Measurements from ENCODE around the gene MRPL11.
"Not testable (repeated sequence)": the region's sequence is repeated elsewhere in the genome, so short reads cannot be mapped to it uniquely, and the experiment has no call there.

MRPL11 gene

DNA sequence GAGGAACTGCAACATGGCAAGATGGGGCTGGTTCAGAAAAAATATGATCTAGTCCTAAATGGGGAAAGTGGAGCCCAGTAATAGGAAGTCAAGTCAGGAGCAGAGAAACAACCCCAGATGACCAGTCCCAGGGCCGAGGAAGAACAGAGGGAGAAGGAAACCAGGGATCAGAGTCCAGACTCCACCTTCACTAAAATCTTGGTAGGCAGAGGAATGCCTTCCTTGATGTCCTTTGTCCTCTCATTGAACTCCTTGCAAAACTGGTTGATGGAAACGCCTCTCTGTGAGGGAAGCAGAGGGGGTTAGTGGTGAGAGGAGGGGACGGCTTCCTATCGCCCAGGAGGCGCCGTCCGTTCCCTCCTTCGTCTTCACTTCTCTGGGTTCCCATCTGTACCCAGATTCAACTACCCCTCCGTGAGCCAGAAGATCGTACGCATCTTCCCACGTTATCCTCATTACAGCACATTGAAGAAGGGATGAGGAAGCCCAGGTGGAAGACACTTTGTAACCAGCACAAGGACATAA, 607 bp downstream of the MRPL11 start:
- DNase-seq (ENCODE audit: low spot score): no peak
- TF ChIP-seq CTCF (conservative IDR thresholded peaks at IDR 0.05; ENCODE audit: low read depth): no peak
- H3K27ac ChIP-seq: peak overlapping the region; percentile 78
- ChIA-PET CTCF (interaction anchor here (1.4 to 2.3 kb wide), 4 partner anchors 14 to 29 kb away, joined by 4 to 10 read pairs (median 6); no protein-coding TSS in a partner anchor), POLR2A (ENCODE audit: low non-redundant PET) (no interaction called here)

GRCh38 chr11:66432597-66432996, 6.1 kb downstream of the MRPL11 start:
- ChIA-PET POLR2A (ENCODE audit: low non-redundant PET) (no interaction called here), CTCF (interaction anchor here (0.7 kb wide), 1 partner anchor 24 kb away, joined by 3 read pairs; no protein-coding TSS in a partner anchor)
- no peak for DNase-seq (ENCODE audit: low spot score)
- no peak for TF ChIP-seq CTCF (conservative IDR thresholded peaks at IDR 0.05; ENCODE audit: low read depth)
- H3K27ac ChIP-seq: no peak overlapping the region

DNA sequence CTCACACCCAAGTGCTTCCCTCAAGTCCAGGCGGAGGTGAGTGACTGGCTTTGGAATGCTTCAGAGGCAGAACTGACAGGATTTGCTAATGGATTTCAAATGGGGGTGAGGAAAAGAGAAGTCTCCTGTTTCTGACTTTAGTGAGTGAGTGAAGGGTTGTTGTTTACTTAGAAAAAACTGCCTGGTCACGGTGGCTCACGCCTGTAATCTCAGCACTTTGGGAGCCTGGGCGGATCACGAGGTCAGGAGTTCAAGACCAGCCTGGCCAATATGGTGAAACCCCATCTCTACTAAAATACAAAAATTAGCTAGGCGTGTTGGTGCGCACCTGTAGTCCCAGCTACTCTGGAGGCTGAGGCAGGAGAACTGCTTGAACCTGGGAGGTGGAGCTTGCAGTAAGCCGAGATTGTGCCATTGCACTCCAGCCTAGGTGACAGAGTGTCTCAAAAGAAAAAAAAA, 6.7 kb downstream of the MRPL11 start:
- peak; percentile 23 for DNase-seq (ENCODE audit: low spot score)
- H3K27ac ChIP-seq; POLR2A ChIA-PET (ENCODE audit: low non-redundant PET); CTCF ChIA-PET: not testable (repeated sequence)

DNA sequence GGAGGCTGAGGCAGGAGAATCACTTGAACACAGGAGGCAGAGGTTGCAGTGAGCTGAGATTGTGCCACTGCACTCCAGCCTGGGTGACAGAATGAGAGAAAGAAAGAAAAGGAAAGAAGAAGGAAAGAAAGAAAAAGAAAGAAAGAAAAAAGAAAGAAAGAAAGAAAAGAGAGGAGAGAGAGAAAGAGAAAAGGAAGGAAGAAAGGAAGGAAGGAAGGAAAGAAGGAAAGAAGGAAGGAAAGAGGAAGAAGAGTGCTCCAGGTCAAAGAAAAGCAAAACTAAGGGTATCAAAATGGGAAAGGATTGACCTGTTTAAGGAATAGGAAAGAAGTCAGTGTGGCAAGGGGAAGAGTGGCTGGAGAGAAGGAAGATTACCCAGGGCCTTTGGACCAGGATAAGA, 7.4 kb downstream of the MRPL11 start:
- H3K27ac ChIP-seq; POLR2A ChIA-PET (ENCODE audit: low non-redundant PET): not testable (repeated sequence)
- CTCF ChIA-PET: interaction anchor here (0.9 kb wide), 1 partner anchor 22 kb away, joined by 7 read pairs; no protein-coding TSS in a partner anchor

DNA sequence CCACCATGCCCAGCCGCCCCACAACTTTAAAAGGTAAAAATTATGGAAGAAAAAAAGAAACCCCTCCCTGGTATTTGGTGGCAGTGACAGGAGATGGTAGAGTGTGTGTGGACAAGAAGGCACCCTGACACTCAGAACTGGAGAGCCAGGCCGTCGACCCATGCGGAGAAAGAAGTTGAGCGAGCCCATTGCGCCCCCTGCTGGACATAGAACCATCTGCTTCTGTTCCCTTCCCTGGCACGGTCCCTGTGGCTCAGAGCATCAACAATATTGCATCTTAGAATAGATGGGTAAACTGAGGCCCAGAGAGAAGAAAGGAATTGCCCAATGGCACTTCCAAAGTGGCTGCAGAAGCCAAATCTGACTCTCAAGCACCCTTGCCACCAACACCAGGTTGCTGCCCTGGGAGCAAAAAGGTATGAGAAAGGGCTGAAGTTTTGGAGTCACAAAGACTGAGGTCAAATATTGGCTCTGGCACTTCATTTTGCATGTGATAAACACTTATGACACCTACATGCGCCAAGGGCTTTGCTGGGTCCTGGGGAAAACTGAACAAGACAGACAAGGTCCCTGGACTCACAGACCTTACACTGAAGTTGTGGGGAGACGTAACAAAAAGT, 8.6 kb downstream of the MRPL11 start:
- POLR2A ChIA-PET (ENCODE audit: low non-redundant PET): no interaction called here
- peak; percentile 83 for TF ChIP-seq CTCF (conservative IDR thresholded peaks at IDR 0.05; ENCODE audit: low read depth)
- peak; percentile 34 for DNase-seq (ENCODE audit: low spot score)
- H3K27ac ChIP-seq: no peak overlapping the region
- CTCF ChIA-PET: interaction anchor here (0.6 to 0.8 kb wide), 7 partner anchors 9 to 591 kb away, joined by 3 to 6 read pairs (median 3); partner anchors contain the start of gene CCS

More for the DNA sequence above, 7.4 kb downstream of the MRPL11 start:
- DNase-seq (ENCODE audit: low spot score): not testable (repeated sequence)

DNA sequence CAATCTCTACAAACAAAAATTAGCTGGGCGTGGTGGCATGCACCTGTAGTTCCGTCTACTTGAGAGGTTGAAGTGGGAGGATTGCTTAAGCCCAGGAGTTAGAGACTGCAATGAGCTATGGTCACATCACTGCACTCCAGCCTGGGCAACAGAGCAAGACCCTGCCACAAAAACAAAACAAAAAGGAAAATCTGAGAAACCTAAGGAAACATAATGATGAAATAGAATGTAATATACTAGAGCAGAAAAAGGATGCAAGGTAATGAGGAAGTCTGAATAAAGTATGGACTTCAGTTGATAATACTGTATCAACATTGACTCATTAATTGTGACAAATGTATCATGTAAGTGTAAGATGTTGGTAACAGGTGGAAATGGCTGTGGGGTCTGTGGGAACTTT, 9.7 kb downstream of the MRPL11 start:
- TF ChIP-seq CTCF (conservative IDR thresholded peaks at IDR 0.05; ENCODE audit: low read depth): no peak
- no peak for DNase-seq (ENCODE audit: low spot score)
- ChIA-PET CTCF (interaction anchor here (0.7 to 0.9 kb wide), 4 partner anchors 11 to 256 kb away, joined by 3 to 6 read pairs (median 4); no protein-coding TSS in a partner anchor), POLR2A (ENCODE audit: low non-redundant PET) (no interaction called here)
- H3K27ac ChIP-seq: no peak overlapping the region

DNA sequence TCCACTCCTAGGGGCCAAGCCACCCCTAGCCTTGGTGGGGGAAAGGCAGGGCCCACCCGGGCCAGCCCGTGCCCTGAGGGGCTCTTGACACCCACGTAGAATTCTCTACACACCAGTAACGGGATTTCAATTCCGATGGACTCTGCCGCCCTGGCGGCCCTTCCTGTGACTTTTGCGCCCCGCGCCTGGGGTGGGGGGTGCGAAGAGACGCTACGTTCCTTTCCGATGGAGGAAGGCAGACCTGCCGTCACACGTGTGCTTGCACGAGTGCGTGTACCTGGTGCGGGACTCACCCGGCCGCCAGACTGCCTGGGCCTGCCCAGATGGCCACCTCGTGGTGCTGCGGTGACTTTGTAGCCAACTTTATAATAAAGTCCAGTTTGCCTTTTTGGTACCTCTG, 12.3 kb downstream of the MRPL11 start:
- no peak for TF ChIP-seq CTCF (conservative IDR thresholded peaks at IDR 0.05; ENCODE audit: low read depth)

More for the DNA sequence above, 12.3 kb downstream of the MRPL11 start:
- ChIA-PET POLR2A (ENCODE audit: low non-redundant PET) (no interaction called here), CTCF (no interaction called here)
- no peak overlapping the region for H3K27ac ChIP-seq
- no peak for DNase-seq (ENCODE audit: low spot score)

Measured in RWPE1 (cell line).